Caco-2 (cell line): ENCODE measurements around the gene NSF. TPM values are rescaled to one million over a fixed set of nuclear protein-coding genes. Genes with fewer than 3 reads are reported as not detected.

Source experiments
- BruUV-seq: library from RNA; stranded (reverse); fragments of 400-500 nt; replicated peaks from 2 replicates; lab custom pipeline; 2021; lab: Mats Ljungman, UMichigan
- CTCF ChIA-PET: fragments of 300-600 bp; sonication (Branson Sonifier 250); formaldehyde crosslinking; loops from one replicate; lab custom pipeline; 2022; ENCODE audit warnings: antibody characterized with exemption; lab: Charles Lee
- POLR2A ChIA-PET: fragments of 300-600 bp; sonication (Branson Sonifier 250); formaldehyde crosslinking; loops from one replicate; lab custom pipeline; 2022; ENCODE audit warnings: antibody characterized with exemption; lab: Charles Lee
- DNase-seq, 2 experiments: peaks; one replicate each; pipeline versions ENCODE4 v3.0.0 to v3.0.0-alpha.2; 2020 to 2022
- H3K27me3 ChIP-seq: replicated peaks from 2 replicates; pipeline ENCODE4 v1.6.0; 2011; ENCODE audit warnings: low read length; ENCODE audit not compliant: control insufficient read depth, insufficient read depth
- H3K36me3 ChIP-seq: 2 replicates; pipeline ENCODE4 v1.5.1; 2011; ENCODE audit warnings: low read length; ENCODE audit not compliant: control insufficient read depth, insufficient read depth
- H3K4me1 ChIP-seq: fragments of 250-450 bp; sonication (Bioruptor Pico); 2 replicates; pipeline ENCODE4 v1.5.1; 2020; ENCODE audit warnings: mild to moderate bottlenecking
- H3K4me3 ChIP-seq: 2 replicates; pipeline ENCODE4 v1.5.1; 2011; ENCODE audit warnings: low read depth, mild to moderate bottlenecking, control low read depth, low read length
- H3K9me3 ChIP-seq: fragments of 250-450 bp; sonication (Bioruptor Pico); 2 replicates; pipeline ENCODE4 v1.5.1; 2020; ENCODE audit warnings: mild to moderate bottlenecking, moderate library complexity
- H3K27ac Mint-ChIP-seq: one replicate; pipeline ENCODE4 v1.8.0; 2022; ENCODE audit warnings: mixed read lengths; ENCODE audit not compliant: unreplicated experiment
- H3K27me3 Mint-ChIP-seq: one replicate; pipeline ENCODE4 v1.8.0; 2022; ENCODE audit warnings: mixed read lengths; ENCODE audit not compliant: insufficient read depth, unreplicated experiment
- H3K36me3 Mint-ChIP-seq: one replicate; pipeline ENCODE4 v1.8.0; 2022; ENCODE audit warnings: mild to moderate bottlenecking, mixed read lengths; ENCODE audit not compliant: insufficient read depth, unreplicated experiment
- H3K4me1 Mint-ChIP-seq: one replicate; pipeline ENCODE4 v1.8.0; 2022; ENCODE audit warnings: low read depth, mixed read lengths; ENCODE audit not compliant: unreplicated experiment
- H3K4me3 Mint-ChIP-seq: one replicate; pipeline ENCODE4 v1.8.0; 2022; ENCODE audit warnings: mild to moderate bottlenecking, moderate library complexity, mixed read lengths; ENCODE audit not compliant: unreplicated experiment
- H3K9me3 Mint-ChIP-seq: one replicate; pipeline ENCODE4 v1.8.0; 2022; ENCODE audit warnings: mixed read lengths; ENCODE audit not compliant: unreplicated experiment
- CTCF ChIP-seq, 2 experiments: fragments of 200-600 bp in 1 of 2; IDR thresholded peaks; 1 replicate in 1 of 2; 2 replicates in 1 of 2; pipeline versions ENCODE4 v1.5.1 to v1.8.0; 2011 to 2022; ENCODE audit warnings: antibody characterized with exemption in 1 of 2, control low read depth in 1 of 2, inconsistent platforms in 1 of 2, low read depth in 1 of 2, low read length in 1 of 2, mild to moderate bottlenecking in 1 of 2, moderate library complexity in 1 of 2; ENCODE audit not compliant: insufficient read depth in 1 of 2, severe bottlenecking in 1 of 2, unreplicated experiment in 1 of 2
- intact Hi-C: fragments of 100-400 bp; cut with micrococcal nuclease; formaldehyde crosslinking; loops from one replicate; pipeline ENCODE4 v1.10.0; 2022; ENCODE audit not compliant: unreplicated experiment
- total RNA-seq: library from RNA; stranded (reverse); gene quantifications from 2 replicates; pipeline ENCODE4 v1.2.3, GENCODE V29; 2022

NSF gene
- total RNA-seq, 1 experiment from 2014 or later: 53.8 TPM

GRCh38 chr17:46738544-46738943 lies 148.1 kb downstream of the NSF start:
- Mint-ChIP-seq H3K4me3 (no peak overlapping the region), H3K9me3 (no peaks in the 10 kb centered on the region), H3K4me1 (no peaks in the 10 kb centered on the region), H3K27me3 (no peaks in the 10 kb centered on the region), H3K36me3 (peaks cover 8% of the 10 kb centered on the region), H3K27ac (no peak overlapping the region)
- no peaks in the 10 kb centered on the region for H3K4me1 ChIP-seq
- DNase-seq: no peak
- intact Hi-C loops: no loop called here
- no peaks in the 10 kb centered on the region for H3K36me3 ChIP-seq
- no TSS peak for BruUV-seq
- no peaks in the 10 kb centered on the region for H3K27me3 ChIP-seq
- H3K9me3 ChIP-seq: no peaks in the 10 kb centered on the region
- H3K4me3 ChIP-seq: no peak overlapping the region
- no peak for TF ChIP-seq CTCF (IDR thresholded peaks at IDR 0.05; ENCODE audit: insufficient read depth in 1 of 2, low read depth in 1 of 2, low read length in 1 of 2, severe bottlenecking in 1 of 2, unreplicated experiment in 1 of 2)
- POLR2A ChIA-PET: no interaction called here
- CTCF ChIA-PET: no interaction called here

- H3K4me1 Mint-ChIP-seq: no peaks in the 10 kb centered on the region
- H3K27me3 Mint-ChIP-seq: no peaks in the 10 kb centered on the region
- H3K36me3 Mint-ChIP-seq: peaks cover 8% of the 10 kb centered on the region
- intact Hi-C loops: no loop called here
- H3K27me3 ChIP-seq: no peaks in the 10 kb centered on the region
- CTCF ChIA-PET: no interaction called here
- no peak overlapping the region for H3K4me3 ChIP-seq
- no peak overlapping the region for H3K4me3 Mint-ChIP-seq
- no peaks in the 10 kb centered on the region for H3K36me3 ChIP-seq
- no peaks in the 10 kb centered on the region for H3K9me3 Mint-ChIP-seq
- POLR2A ChIA-PET: no interaction called here
- BruUV-seq: no TSS peak
- no peak overlapping the region for H3K27ac Mint-ChIP-seq
- no peaks in the 10 kb centered on the region for H3K9me3 ChIP-seq
- no peak for DNase-seq
- H3K4me1 ChIP-seq: no peaks in the 10 kb centered on the region
- no peak for TF ChIP-seq CTCF (IDR thresholded peaks at IDR 0.05; ENCODE audit: insufficient read depth in 1 of 2, low read depth in 1 of 2, low read length in 1 of 2, severe bottlenecking in 1 of 2, unreplicated experiment in 1 of 2)
Measured at GRCh38 chr17:46739982-46740381, 149.5 kb downstream of the NSF start.

DNA sequence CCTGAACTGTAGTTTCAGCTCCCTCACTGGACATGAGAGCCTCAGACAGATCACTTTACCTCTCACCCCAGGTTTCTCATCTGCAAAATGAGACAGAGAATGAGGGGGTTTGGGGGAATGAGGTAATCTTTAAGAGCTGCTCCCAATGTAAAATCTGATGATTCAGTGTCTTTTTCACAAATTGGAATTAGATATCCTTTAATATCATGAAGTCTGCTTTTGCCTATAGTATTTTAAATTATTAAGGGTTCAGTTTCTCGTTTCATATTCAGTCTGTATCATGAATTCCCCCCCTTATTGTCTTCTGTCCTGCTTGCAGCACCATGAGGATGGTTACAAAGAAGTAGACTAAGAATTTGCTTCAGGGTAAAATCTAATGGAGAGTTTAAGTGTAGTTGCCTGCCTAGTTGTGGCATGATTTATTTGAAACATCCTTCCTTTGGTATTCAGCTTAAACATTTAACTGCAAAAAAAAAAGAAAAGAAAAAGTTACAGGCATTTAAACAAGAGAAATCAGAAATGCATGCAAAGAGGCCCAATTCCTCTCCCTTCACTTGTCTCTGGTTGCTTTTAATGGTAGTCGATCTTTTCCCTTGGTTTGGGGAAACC lies 150.8 kb downstream of the NSF start:
- POLR2A ChIA-PET: no interaction called here
- Mint-ChIP-seq H3K36me3 (peaks cover 8% of the 10 kb centered on the region), H3K4me3 (no peak overlapping the region), H3K27me3 (no peaks in the 10 kb centered on the region), H3K27ac (no peak overlapping the region), H3K4me1 (no peaks in the 10 kb centered on the region), H3K9me3 (no peaks in the 10 kb centered on the region)
- no peak overlapping the region for H3K4me3 ChIP-seq
- CTCF ChIA-PET: no interaction called here
- intact Hi-C loops: no loop called here
- BruUV-seq: no TSS peak
- no peak for DNase-seq
- no peaks in the 10 kb centered on the region for H3K36me3 ChIP-seq
- no peak for TF ChIP-seq CTCF (IDR thresholded peaks at IDR 0.05; ENCODE audit: insufficient read depth in 1 of 2, low read depth in 1 of 2, low read length in 1 of 2, severe bottlenecking in 1 of 2, unreplicated experiment in 1 of 2)
- H3K27me3 ChIP-seq: no peaks in the 10 kb centered on the region
- H3K4me1 ChIP-seq: no peaks in the 10 kb centered on the region
- H3K9me3 ChIP-seq: no peaks in the 10 kb centered on the region
